NCI-H460 (cell line): ENCODE results near the gene PLCH2. TPM values are rescaled to one million over a fixed set of nuclear protein-coding genes. Genes with fewer than 3 reads are reported as not detected.

Experiments used
- DNase-seq: peaks from one replicate; pipeline ENCODE4 v3.0.0-alpha.2; 2016; ENCODE audit warnings: low read depth; ENCODE audit errors: extremely low read depth
- total RNA-seq: library from RNA; depleted of rRNA; stranded (reverse); fragments of >200 nt; shearing (Covaris generic); gene quantifications from 2 replicates; pipeline ENCODE4 v1.2.3, GENCODE V29; 2014

The PLCH2 gene
- total RNA-seq, 1 experiment from 2014 or later = not detected

GRCh38 chr1:2474104-2474844 lies 1.8 kb upstream of the PLCH2 start:
- no peak for DNase-seq

GRCh38 chr1:2474933-2475371 lies 1.1 kb upstream of the PLCH2 start:
- no peak for DNase-seq

GRCh38 chr1:2475571-2475970 lies 518 bp upstream of the PLCH2 start:
- DNase-seq = no peak

- no peak for DNase-seq
These were observed 1.2 kb downstream of the PLCH2 start for GRCh38 chr1:2477309-2477708.

- DNase-seq = no peak
These were observed 1.9 kb downstream of the PLCH2 start for GRCh38 chr1:2477791-2478499.

- no peak for DNase-seq
These were observed 3.1 kb downstream of the PLCH2 start for GRCh38 chr1:2479186-2479585.

- no peak for DNase-seq
These were observed 3.5 kb downstream of the PLCH2 start for GRCh38 chr1:2479618-2480017.

- DNase-seq = no peak
These were observed 4.3 kb downstream of the PLCH2 start for GRCh38 chr1:2480236-2480985.

- DNase-seq = no peak
These were observed 4.9 kb downstream of the PLCH2 start for GRCh38 chr1:2480986-2481364.

- no peak for DNase-seq
These were observed 5.8 kb downstream of the PLCH2 start for GRCh38 chr1:2481885-2482284.

GRCh38 chr1:2482588-2482987 lies 6.5 kb downstream of the PLCH2 start:
- DNase-seq = no peak

GRCh38 chr1:2483026-2483425 lies 6.9 kb downstream of the PLCH2 start:
- no peak for DNase-seq

GRCh38 chr1:2483970-2484369 lies 7.9 kb downstream of the PLCH2 start:
- DNase-seq = no peak

- no peak for DNase-seq
These were observed 10.0 kb downstream of the PLCH2 start for GRCh38 chr1:2486041-2486440.

- DNase-seq = no peak
These were observed 10.5 kb downstream of the PLCH2 start for GRCh38 chr1:2486558-2486957.

GRCh38 chr1:2488688-2489087 lies 12.6 kb downstream of the PLCH2 start:
- no peak for DNase-seq

GRCh38 chr1:2489615-2490014 lies 13.5 kb downstream of the PLCH2 start:
- no peak for DNase-seq

GRCh38 chr1:2492091-2492490 lies 16.0 kb downstream of the PLCH2 start:
- no peak for DNase-seq

GRCh38 chr1:2493218-2493617 lies 17.1 kb downstream of the PLCH2 start:
- DNase-seq = no peak

- DNase-seq = no peak
These were observed 17.7 kb downstream of the PLCH2 start for GRCh38 chr1:2493691-2494322.

GRCh38 chr1:2494323-2494693 lies 18.2 kb downstream of the PLCH2 start:
- peak; percentile 34 for DNase-seq
